Measurements from ENCODE around the gene C1orf35.
A peak's percentile ranks its signal among the peaks of the same experiment; 100 is the strongest.

C1orf35 gene

DNA sequence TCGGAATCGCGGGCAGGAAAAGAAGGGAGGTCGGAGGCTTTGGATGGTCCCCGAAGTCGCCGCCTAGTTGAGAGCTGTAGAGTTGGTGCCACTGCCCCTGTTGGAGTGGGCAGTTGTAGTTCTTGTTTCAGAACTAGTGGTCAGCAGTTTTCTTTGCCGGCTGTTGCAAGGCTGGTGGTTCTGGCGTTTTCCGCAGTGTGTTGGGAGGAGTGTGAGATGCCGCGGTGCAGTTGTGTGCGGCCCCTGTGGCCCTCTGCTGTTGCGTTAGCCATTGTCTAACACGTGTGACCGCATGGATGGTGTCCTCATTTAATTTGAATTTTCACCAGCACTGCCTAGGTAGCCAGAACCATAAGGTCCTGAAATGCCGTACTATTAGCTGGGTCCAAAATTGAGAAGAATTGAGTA lies 19.2 kb downstream of the C1orf35 start:
- no peak for DNase-seq (ENCODE audit: low read depth, low spot score)
- peak overlapping the region; percentile 96 for H3K4me3 ChIP-seq (ENCODE audit: low read length)

DNA sequence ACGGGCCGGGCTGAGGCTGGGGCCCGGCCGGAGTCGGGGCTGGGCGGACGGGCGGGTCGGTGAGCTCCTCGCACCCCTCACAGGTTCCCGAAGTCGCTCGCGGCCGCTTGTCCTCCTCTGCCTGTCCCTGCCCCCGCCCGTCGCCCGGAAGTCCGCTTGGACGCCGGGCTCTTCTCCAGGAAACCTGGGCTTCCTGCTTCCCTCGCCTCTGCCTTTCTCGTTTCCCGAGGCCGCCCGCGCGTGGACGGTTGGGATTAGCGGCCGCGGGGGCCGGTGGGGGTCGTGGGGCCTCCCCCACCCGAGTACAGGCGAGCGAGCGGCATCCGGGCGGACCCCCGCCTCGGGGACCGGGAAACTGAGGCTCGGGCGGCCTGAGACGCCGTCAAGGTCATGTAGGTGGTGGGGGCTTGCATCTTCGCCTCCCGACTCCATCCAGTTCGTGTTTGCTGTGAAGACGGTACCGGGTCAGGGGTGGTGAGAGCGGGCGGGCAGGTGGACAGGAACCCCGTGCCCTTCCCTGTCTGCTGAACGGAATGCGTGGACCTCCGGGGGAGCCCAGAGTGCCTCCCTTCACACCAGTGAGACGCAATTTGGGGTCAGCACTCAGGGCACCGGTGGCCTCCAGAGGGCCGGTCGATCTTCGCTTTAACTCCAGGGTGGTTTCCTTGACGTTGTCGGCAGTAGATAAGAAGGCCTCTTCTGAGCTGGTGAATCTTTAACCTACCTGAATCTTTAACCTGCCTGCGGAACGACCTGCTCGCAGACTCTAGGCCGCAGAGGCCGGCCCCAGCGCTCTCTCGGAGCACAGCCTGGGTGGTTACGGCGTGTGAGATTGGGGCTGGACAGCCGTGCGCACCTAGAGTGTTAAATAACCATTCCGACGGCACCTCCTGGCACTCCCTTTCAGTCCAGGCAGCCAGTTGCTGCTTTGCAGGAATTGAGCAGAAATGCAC lies 19.9 kb downstream of the C1orf35 start:
- H3K4me3 ChIP-seq (ENCODE audit: low read length), result peak overlapping the region; percentile 96
- no peak for DNase-seq (ENCODE audit: low read depth, low spot score)

DNA sequence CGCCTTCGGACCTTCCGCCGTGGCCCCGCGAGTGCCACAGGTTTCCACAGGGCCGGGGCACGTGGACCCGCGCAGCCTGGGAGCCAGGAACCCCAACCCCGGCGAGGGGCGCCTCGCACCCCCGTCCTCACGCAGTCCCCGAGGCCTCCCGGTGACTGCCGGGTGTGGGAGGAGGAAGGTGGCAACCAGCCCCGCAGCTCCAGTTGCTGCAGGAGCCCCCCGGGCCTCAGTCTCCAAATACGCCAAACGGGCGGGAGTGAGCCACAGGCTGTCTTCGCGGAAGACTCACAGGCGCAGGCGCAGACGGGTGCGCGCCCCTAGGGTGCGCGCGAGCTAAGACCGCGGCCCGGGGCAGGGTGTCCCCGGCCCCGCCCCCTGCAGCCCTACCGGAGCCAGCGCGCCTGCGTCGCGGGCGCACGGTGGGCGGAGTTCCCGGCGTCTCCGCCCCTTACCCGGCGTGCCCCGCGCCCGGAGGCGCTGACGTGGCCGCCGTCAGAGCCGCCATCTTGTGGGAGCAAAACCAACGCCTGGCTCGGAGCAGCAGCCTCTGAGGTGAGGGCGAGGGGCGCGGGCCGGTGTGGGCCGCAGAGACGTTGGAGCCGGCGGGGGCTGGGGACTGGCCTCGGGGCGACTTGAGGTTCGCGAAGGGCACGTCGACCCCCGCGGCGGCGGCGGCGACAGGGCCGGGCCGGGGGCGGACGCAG lies 20.8 kb downstream of the C1orf35 start, which contains the start of gene ARF1:
ARF1 (plus strand) TSS at position 495 of the 704 bp plus-strand sequence. CDS start 14,407 bp downstream, outside the sequence.
- H3K4me3 ChIP-seq (ENCODE audit: low read length), result peak within 1 kb of the TSS; percentile 96
- DNase-seq (ENCODE audit: low read depth, low spot score), result peak; percentile 91

DNA sequence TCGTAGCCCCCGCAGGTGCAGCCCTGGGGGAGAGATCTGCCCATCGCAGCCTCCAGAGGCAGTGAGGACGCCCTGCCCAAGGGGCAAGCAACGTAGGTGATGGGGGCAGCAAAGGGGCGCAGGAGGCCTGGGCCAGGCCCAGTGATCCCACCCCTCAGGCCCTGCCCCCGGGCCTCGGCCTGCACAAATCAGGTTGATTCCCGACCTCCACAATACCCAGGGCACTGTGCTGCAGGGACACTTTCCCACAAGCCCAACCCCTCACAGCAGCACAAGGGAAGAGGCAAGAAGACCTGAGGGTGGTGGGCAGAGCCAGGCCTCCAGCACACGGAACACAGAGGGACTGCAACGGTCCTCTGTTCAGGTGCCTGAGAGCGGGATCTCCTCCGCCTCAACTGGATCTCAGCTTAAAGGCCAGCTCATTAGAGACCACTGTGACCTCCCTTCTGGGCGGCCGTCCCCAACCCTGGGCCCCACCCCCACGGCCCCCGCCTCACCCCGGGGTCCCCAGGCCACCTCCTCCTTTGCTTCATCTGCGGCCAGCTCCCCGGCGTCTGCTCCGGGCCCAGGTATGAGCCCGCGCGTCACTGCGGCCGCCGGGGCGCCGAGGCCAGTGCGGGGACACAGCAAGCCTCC lies 21.4 kb downstream of the C1orf35 start:
- no peak for DNase-seq (ENCODE audit: low read depth, low spot score)
- peak overlapping the region; percentile 91 for H3K4me3 ChIP-seq (ENCODE audit: low read length)

DNA sequence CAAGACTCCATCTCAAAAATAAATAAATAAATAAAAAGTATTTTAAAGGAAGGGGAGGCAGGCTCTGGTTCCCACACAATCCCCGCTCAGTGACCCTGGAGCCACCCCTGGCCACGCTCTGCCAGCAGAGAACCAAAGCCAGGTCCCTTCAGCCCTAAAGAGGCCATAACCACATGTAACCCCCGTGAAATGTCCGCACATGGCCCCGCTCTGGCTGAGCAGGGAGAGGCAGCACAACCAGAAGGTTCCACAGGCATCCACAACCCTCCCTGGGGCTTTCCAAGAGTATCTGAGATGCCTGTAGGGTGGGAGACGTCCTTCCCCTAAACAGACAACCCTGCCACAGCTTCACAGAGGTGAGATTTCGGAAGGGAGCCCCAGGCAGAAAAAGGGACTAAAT lies 22.0 kb downstream of the C1orf35 start:
- peak overlapping the region; percentile 91 for H3K4me3 ChIP-seq (ENCODE audit: low read length)
- no peak for DNase-seq (ENCODE audit: low read depth, low spot score)

DNA sequence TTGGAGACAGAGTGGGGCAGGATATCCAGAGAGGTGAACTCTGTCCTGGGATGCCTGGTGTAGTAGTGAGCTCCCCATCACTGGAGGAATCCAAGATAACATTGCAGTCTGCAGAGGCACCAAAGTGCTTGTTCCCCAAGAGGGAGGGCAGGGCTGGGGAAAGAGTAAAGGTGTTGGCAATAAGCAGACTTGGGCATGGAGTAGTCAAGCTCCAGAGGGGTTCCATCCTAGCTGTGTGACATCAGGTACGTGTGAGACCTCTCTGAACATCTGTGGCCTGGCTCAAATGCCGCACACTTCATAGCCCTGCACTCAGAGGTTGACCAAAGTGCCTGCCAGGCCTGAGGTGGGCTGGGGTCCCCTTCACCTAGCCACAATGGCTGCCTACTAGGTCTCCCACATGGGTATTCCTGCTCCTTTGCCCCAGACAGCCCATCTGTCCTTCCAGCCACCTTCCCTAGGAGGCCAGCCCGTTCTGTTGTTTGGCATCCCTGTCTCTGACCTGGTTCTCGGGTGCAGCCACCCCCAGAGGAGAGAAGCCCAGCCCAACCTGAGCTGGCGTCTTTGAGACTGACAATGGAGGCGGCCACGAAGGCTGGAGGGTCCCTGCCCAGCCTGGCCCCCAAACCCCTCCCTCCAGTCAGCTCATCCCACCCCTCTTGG lies 23.4 kb downstream of the C1orf35 start:
- H3K4me3 ChIP-seq (ENCODE audit: low read length), result no peak overlapping the region
- no peak for DNase-seq (ENCODE audit: low read depth, low spot score)

DNA sequence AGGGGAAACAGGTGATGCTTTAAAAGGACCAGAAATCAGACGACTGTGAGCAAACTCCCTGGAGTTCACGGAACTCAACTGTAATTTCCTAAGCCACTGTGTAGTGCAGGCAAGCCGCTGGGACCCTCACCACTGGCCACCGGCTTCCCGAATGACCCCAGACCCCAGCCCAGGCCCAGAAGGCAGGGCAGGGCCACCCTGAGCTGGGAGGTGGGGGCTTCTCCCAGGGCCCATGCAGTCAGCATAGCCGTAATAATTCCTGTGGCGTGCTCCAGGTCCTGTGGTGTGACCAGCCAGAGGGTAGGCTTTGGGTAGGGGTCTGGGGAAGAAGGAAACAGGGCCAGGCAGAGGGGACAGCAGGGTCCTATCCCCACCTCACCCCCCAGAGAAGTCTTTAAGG lies 24.1 kb downstream of the C1orf35 start:
- no peak for DNase-seq (ENCODE audit: low read depth, low spot score)
- H3K4me3 ChIP-seq (ENCODE audit: low read length), result no peak overlapping the region

DNA sequence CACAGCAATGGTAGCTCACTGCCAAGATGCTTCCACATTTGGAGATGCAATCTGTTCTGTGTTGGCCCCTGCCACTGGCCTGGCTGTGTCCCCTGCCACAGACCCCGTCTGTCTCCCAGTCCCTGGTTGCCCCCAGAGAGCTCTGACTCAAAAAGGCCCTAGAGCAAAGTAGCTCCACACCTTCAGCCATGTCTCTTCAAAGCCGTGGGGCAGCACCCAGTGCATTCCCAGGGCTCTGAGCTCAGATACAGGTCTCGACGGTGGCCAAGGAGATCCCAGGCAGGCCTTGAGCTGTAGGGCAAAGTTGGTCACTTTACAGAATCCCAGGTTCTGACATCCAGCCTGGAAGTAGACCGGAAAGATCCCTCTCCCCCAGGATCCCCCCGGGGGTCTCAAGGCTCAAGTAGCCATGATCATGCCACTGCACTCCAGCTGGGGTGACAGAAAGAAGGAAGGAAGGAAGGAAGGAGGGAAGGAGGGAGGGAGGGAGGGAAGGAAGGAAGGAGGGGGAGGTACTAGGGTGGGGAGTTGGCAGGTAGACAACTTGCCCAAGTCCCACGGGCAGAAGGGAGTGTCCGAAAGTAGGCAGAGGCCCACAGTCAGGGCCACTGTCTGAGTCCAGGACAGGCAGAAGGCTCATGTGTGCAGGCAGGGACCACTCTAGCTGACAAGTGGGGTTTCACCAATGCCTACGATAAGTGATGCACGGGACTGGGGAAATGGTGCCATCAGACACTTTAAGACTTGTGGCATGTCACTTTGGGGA lies 25.4 kb downstream of the C1orf35 start:
- no peak overlapping the region for H3K4me3 ChIP-seq (ENCODE audit: low read length)
- no peak for DNase-seq (ENCODE audit: low read depth, low spot score)

DNA sequence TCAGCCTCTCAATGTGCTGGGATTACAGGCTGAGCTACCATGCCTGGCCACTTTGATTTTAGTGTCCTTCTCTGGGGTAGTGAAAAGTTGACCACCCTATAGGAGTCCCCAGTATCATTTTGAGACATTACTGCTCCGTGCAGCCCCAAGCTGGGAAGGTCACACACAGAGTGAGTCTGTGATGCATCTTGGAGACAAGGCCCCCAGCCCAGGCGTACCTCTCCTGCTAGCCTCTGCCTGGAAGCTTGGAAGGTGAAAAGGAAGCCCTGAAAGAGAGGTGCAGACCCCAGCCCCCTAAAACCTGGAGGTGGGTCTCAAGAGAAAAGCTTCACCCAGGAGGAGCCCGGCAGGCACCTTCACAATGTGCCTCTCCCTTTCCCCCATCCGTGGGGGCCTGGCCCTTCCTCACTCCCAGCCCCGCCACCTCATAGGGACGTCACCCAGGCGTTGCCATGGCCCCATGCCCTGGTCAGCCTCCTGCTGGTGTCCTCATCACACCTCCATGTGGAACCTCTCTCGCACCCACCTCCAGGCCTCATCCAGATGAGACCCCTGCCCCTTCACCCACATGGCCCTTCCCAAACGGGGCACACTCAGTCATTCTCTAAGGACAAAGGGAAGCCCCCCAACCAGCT lies 26.2 kb downstream of the C1orf35 start:
- H3K4me3 ChIP-seq (ENCODE audit: low read length), result no peak overlapping the region
- DNase-seq (ENCODE audit: low read depth, low spot score), result no peak

DNA sequence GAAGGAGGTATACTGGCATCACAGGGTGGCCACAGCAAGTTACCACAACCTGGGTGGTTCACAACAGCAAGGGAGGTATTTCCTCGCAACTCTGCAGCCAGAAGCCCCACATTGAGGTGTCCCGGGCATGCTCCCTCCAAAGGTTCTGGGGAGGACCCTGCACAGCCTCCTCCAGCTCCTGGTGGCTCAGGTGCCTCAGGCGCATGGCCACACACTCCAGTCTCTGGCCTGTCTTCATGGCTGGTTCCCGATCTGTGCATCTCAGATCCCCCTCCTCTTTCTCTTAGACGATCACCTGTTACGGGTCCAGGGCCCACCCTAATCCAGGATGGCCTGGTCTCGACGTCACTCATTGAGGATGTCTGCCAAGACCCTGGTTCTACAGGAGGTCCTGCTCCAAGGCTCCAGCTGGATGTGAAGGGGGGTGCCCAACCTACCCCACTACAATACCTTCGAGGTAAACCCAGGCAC lies 27.3 kb downstream of the C1orf35 start:
- H3K4me3 ChIP-seq (ENCODE audit: low read length), result no peak overlapping the region
- no peak for DNase-seq (ENCODE audit: low read depth, low spot score)

DNA sequence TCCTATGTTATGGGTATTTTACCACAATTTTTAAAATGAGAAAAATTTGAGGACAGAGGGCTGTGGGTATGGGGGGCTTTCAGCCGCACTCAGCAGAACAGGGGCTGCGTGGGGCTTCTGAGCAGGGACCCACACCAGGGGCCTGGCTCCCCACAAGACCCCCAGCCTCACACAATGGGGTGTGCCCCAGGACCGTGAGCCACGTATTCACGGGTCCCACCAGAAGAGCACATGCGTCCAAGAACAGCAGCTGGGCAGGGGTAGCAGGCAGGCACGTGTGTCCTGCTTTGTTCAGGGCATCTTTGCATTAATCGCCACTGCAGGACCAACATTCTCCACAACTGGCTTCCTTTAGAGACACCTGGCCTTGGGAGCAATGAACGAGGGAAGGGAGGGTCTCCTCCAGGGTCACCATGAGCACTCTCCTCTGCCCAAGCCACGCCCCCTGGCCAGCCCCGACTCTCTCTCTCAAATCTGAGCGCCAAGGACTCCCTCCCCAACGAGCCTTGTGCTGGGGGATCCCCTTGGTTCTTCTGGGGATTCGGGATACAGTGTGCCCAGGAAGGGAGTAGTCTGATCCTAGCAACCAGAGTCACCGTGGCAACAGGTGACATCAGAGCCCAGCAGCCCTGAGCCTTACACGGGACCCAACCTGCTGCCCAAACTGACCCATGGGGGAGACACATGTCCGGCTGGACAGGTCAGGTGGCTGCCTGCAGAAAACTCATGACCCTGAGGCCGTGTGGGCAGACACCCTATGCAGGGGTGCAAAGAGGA lies 28.0 kb downstream of the C1orf35 start:
- no peak for DNase-seq (ENCODE audit: low read depth, low spot score)
- no peak overlapping the region for H3K4me3 ChIP-seq (ENCODE audit: low read length)

DNA sequence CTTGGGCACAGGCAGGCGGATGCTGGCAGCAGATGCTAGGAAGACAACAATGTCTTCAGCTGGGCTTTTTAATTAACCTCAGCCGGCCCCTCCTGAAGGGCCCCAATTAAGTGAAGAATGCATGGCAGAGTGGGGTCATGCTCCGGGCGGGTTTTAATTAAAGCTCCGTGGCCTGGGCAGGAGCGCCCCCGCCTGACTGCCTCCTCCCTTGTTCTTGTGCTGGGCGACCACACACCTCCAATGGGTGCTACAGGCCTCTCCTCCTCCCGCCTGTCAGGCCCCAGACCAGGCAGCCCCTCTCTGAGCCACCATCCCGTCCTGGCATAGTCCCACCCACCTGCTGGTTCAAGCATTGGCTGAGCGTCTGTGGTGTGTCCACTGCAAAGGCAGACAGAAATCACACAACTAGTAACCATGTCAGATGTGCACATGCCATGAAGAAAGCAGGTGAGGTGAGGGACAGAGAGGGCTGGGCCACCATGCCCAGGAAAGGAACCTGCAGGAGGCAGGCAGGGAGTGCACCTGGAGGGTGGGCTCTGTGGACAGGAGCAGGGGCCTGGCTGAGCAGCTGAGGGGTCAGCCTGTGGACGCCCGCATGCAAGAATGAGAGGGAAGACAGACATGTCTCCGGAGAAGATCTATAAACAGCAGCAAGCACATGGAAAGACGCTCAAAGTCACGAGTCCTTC lies 29.1 kb downstream of the C1orf35 start:
- DNase-seq (ENCODE audit: low read depth, low spot score), result no peak
- H3K4me3 ChIP-seq (ENCODE audit: low read length), result no peak overlapping the region

DNA sequence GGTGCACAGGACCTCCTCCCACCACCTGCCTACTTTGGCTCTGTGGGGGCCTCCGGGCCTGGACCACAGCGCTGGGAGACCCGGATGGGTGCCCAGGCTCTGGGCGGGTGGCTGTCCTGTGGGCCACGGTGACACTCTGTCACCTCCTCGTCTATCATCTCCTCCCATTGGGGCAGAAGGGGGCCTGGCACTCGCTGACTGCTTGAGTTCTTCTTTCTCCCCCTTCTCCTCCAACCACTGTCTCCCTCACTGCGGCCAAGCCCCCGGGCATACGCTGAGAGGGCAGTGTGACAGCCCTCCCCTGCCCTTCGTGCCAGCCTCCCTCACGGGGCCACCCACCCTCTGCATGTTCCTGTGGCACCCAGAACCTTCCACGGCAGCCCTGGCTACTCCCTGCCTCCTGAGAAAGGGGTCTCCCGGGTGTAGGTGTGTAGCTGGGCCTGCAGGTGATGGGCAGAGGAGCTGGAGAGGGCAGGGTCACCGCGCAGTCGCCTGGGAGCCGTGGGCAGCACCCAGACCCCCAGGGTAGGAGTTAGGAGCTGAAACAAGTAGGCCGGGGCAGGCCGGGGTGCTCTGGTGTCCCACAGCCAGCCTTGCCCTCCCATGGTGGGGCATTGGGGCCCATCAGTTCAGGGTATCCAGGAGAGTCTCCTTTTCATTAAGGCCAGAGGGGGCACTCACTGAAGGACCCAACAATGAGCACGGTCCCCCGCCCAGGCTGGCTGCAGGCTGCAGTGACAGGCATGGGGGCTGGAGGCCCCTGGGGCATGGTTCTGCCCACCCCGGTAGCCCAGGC lies 29.9 kb downstream of the C1orf35 start:
- H3K4me3 ChIP-seq (ENCODE audit: low read length), result no peak overlapping the region
- DNase-seq (ENCODE audit: low read depth, low spot score), result no peak

DNA sequence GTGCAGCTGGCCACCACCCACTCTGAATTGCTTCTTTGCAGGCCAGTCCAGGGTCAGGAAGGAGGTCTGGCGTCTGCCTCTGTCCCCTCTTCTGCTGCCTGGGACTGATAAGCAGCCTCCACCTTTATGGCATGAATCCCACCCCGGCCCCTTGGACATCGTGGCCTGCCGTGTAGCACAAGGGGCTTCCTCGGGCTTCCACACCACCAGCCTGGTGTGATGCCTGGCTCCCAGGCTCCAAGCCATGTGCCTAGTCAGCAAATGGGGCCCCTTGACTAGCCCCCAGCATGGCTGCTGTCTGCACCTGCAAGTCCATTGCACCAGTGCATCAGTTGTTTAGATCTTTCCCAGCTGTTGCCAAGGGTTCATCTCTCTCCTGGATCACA lies 30.5 kb downstream of the C1orf35 start:
- H3K4me3 ChIP-seq (ENCODE audit: low read length), result no peak overlapping the region
- no peak for DNase-seq (ENCODE audit: low read depth, low spot score)

DNA sequence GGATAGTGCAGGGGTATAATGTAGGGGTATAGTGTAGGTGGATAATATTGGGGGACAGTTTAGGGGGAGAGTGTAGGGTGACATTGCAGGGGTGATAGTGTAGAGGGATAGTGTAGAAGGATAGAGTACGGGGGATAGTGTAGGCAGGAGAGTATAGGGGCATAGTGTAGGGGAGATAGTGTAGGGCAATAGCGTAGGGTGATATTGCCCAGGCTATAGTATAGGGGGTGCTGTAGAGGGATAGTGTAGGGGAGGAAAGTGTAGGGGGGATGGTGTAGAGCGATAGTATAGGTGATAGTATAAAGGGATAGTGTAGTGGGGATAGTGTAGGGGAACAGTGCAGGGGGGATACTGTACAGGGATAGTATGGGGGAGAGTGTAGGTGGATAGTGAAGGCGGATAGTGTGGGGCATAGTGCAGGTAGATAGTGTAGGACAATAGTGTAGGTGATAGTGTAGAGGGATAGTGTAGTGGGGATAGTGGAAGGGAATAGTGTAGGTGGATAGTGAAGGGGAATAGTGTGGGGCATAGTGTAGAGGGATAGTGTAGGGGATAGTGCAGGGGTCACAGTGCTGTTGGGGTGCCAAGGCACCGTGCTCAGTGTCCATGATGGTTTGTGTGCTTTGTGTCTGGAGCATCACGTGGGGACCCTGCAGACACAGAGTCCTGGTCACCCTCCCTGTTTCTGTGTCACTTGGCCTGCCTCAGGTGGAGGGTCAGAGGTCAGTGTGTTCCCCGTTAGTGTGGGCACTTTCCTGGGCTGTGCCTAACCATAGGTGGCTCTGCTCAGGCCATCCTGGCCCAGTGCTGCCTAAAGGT lies 31.1 kb downstream of the C1orf35 start:
- no peak overlapping the region for H3K4me3 ChIP-seq (ENCODE audit: low read length)
- DNase-seq (ENCODE audit: low read depth, low spot score), result no peak
